Activated naive CD4-positive, alpha-beta T cell treated with Interleukin-2 at 50 U/mL for 16 hours (primary cell): Measurements from ENCODE around the gene MROH2B.

Experiments
- DNase-seq: peaks from one replicate; pipeline ENCODE4 v3.0.0-alpha.2; 2020

MROH2B gene

GRCh38 chr5:41012318-41012717 lies 58.8 kb downstream of the MROH2B start:
- DNase-seq = no peak

- DNase-seq = no peak
Measured at GRCh38 chr5:41010572-41010971, 60.6 kb downstream of the MROH2B start.

GRCh38 chr5:41009232-41009631 lies 61.9 kb downstream of the MROH2B start:
- no peak for DNase-seq

- DNase-seq = no peak
Measured at GRCh38 chr5:41004931-41005330, 66.2 kb downstream of the MROH2B start.

- DNase-seq = no peak
Measured at GRCh38 chr5:41003670-41004376, 67.3 kb downstream of the MROH2B start.

GRCh38 chr5:40999966-41000365 lies 71.2 kb downstream of the MROH2B start:
- no peak for DNase-seq

GRCh38 chr5:40999142-40999541 lies 72.0 kb downstream of the MROH2B start:
- DNase-seq = no peak

- no peak for DNase-seq
Measured at GRCh38 chr5:40995801-40996586, 75.1 kb downstream of the MROH2B start.

- no peak for DNase-seq
Measured at GRCh38 chr5:40991981-40992559, 79.1 kb downstream of the MROH2B start.

- DNase-seq = no peak
Measured at GRCh38 chr5:40991168-40991980, 79.8 kb downstream of the MROH2B start.

- DNase-seq = no peak
Measured at GRCh38 chr5:40988746-40989510, 82.2 kb downstream of the MROH2B start.

- DNase-seq = no peak
Measured at GRCh38 chr5:40987349-40987748, 83.8 kb downstream of the MROH2B start.

GRCh38 chr5:40986666-40987065 lies 84.5 kb downstream of the MROH2B start:
- DNase-seq = no peak

GRCh38 chr5:40985501-40985900 lies 85.6 kb downstream of the MROH2B start:
- no peak for DNase-seq

GRCh38 chr5:40984884-40985283 lies 86.3 kb downstream of the MROH2B start:
- no peak for DNase-seq

GRCh38 chr5:40983781-40984180 lies 87.4 kb downstream of the MROH2B start:
- no peak for DNase-seq

- no peak for DNase-seq
Measured at GRCh38 chr5:40981420-40981819, 89.7 kb downstream of the MROH2B start.

GRCh38 chr5:40976836-40977235 lies 94.3 kb downstream of the MROH2B start:
- no peak for DNase-seq

GRCh38 chr5:40976041-40976440 lies 95.1 kb downstream of the MROH2B start:
- DNase-seq = no peak

GRCh38 chr5:40973364-40974004 lies 97.7 kb downstream of the MROH2B start:
- no peak for DNase-seq

GRCh38 chr5:40972434-40972833 lies 98.7 kb downstream of the MROH2B start:
- DNase-seq = no peak
